ES-I3 (cell line): ENCODE data around the gene RAB4B.
"Not testable (repeated sequence)": the region's sequence is repeated elsewhere in the genome, so short reads cannot be mapped to it uniquely, and the experiment has no call there.

Experiments used
- H3K36me3 ChIP-seq: 2 replicates; pipeline ENCODE4 v1.6.1; 2013; ENCODE audit warnings: mild to moderate bottlenecking, low read length, control low read depth, moderate library complexity; ENCODE audit not compliant: insufficient read depth
- H3K4me1 ChIP-seq: 2 replicates; pipeline ENCODE4 v1.6.1; 2013; ENCODE audit warnings: mild to moderate bottlenecking, control low read depth, low read length; ENCODE audit not compliant: insufficient read depth
- H3K9ac ChIP-seq: 2 replicates; pipeline ENCODE4 v1.6.1; 2013; ENCODE audit warnings: low read depth, mild to moderate bottlenecking, low read length, moderate library complexity
- H3K9me3 ChIP-seq: 2 replicates; pipeline ENCODE4 v1.6.1; 2013; ENCODE audit warnings: mild to moderate bottlenecking, low read length, moderate library complexity; ENCODE audit not compliant: control insufficient read depth, insufficient read depth

RAB4B gene

DNA sequence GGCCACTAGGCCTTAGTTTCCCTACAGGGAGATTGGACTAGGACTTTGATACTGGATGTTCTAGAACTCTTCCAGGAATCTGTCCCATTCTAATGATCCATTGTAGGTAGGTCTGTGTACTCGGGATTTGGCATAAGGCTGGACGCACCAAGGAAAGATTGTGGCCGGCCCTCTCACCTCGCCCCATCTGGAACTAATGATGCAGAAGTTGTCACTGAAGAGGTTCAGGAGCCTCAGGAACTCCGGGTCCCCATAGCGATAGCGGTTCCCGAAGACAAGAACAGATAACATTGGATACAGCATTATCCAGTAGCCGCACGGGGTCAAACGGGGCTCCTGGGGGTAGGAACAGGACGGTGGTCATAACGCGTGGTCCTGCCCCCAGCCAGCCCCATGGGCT lies 32.1 kb downstream of the RAB4B start:
- Histone ChIP-seq H3K4me1 (peaks cover 32% of the 10 kb centered on the region), H3K9ac (peak overlapping the region; percentile 63; the same call in 1 of the 2 replicates)

GRCh38 chr19:40810649-40811408 lies 32.8 kb downstream of the RAB4B start:
- H3K9me3 ChIP-seq, H3K36me3 ChIP-seq: not testable (repeated sequence)
- peaks cover 28% of the 10 kb centered on the region for H3K4me1 ChIP-seq
- H3K9ac ChIP-seq, result peak overlapping the region; percentile 63

More for the DNA sequence above, 32.1 kb downstream of the RAB4B start:
- no peaks in the 10 kb centered on the region for H3K9me3 ChIP-seq
- no peaks in the 10 kb centered on the region for H3K36me3 ChIP-seq

DNA sequence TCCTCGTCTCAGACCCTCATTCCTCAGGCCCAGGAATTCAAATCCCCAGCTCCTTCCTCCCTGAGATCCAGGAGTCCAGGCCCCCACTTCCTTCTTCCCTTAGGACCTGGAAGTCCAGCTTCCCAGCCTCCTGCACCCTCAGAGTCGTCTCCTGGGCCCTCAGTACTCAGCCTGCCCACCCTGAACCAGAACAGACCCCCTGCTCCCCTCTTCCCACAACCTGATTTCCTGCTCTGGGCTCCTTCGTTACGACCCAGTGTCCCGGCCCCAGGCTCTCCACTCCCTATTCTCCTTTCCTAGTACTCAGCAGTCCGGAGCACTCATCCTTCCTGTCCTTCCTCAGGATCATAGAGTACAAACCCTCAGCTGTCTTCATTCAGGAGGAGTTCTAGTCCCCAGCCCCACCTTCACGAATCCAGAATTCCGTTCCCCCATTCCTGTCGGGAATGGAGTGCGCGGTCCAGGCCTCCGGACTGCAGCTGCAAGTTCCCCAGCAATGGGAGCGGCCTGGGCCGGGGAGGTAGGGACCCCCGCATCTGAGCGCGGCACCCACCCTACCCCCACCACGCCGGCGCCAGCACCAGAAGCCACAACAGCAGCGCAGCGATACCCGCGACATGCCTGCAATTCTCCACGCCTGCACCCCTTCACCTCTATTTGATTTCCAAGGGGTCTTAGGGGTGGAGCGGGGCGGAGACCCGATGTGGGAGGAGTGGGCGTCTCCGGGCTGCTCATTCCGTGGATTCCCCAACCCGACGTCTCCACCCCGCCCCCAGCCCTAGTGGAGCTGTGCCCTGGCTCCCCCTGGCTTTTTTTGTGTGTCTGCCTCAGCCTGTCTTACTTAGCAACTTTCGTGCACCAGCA lies 33.7 kb downstream of the RAB4B start:
- Histone ChIP-seq H3K9ac (peak overlapping the region; percentile 63; the same call in 1 of the 2 replicates), H3K36me3 (no peaks in the 10 kb centered on the region), H3K9me3 (no peaks in the 10 kb centered on the region), H3K4me1 (peaks cover 26% of the 10 kb centered on the region)

DNA sequence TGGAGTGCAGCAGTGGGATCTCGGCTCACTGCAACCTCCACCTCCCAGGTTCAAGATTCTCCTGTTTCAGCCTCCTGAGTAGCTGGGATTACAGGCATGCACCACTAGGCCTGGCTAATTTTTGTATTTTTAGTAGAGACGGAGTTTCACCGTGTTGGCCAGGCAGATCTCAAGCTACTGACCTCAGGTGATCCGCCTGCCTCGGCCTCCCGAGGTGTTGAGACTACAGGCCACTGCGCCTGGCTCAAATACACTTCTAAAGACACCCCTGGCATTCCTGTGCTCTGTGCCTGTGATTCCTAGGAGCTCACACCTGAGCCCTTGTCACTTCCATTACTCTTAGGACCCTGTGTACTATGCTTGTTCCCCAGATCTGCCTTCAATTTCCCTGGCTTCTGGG lies 34.5 kb downstream of the RAB4B start:
- not testable (repeated sequence) for H3K9ac ChIP-seq, H3K36me3 ChIP-seq, H3K9me3 ChIP-seq
- H3K4me1 ChIP-seq, result peaks cover 20% of the 10 kb centered on the region

GRCh38 chr19:40813182-40813581 lies 35.1 kb downstream of the RAB4B start:
- peaks cover 20% of the 10 kb centered on the region for H3K4me1 ChIP-seq
- H3K9ac ChIP-seq, result no peak overlapping the region
- no peaks in the 10 kb centered on the region for H3K9me3 ChIP-seq
- H3K36me3 ChIP-seq, result no peaks in the 10 kb centered on the region

DNA sequence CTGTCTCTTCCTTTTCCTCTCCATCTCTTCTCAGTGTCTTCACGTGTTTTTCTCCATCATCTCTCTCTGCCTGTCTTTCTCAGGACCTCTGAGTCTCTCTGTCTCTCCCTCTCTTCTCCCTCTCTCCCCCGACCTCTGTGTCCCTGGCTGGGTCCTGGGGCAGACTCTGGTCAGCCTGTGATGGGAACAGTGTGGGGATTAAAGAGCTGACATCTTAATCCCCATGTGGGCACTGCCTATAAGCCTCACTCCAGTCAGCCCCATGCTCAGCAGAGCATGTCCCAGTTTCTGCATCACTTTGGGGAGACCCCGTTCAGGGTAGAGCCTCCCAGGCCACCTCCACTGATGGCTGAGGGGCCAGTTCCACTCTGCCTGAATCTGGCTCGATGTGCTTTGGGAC lies 37.2 kb downstream of the RAB4B start:
- H3K9ac ChIP-seq, result no peak overlapping the region
- H3K4me1 ChIP-seq, result peaks cover 16% of the 10 kb centered on the region
- H3K9me3 ChIP-seq, result no peaks in the 10 kb centered on the region
- H3K36me3 ChIP-seq, result no peaks in the 10 kb centered on the region

DNA sequence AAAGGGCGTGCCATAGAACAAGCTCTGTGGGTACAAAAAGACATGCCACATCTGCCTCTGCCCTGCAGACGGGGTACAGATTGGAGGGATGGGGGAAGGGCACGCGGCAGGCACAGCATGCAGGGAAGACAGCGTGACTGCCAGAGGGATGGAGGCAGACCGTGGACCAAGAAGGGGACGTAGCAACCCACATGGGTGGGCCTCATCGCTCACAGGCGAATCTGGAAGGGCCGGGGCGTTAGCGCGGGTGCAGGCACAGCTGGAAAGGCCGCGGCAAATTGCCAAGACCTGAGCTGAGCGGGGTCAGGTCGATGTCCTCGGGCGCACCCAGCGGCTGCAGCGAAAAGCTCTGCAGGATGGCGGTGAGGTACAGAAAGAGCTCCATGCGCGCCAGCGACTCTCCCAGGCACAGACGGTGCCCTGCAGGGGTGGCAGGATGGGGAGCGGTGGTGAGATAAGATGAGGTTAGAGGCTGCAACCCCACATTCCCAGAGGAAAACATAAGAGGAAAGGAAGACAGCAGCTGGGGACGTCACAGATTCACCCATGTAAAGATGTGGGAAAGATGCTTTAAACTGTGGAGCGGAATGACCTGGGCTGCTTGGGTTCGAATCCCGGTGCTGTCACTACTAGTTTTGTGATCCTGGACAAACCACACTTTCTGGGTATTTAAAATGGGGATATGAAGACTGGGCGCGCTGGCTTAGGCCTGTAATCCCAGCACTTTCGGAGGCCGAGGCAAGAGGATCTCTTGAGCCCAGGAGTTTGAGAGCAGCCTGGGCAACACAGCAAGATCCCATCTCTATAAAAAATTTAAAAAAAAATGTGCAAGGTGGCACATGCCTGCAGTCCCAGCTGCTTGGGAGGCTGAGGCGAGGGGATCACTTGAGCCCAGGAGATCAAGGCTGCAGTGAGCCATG lies 40.7 kb downstream of the RAB4B start:
- peak overlapping the region; percentile 17; the same call in 1 of the 2 replicates for H3K9ac ChIP-seq
- H3K9me3 ChIP-seq, H3K36me3 ChIP-seq, H3K4me1 ChIP-seq: not testable (repeated sequence)

GRCh38 chr19:40819479-40820234 lies 41.6 kb downstream of the RAB4B start:
- H3K9ac ChIP-seq, H3K36me3 ChIP-seq, H3K9me3 ChIP-seq, H3K4me1 ChIP-seq: not testable (repeated sequence)

- H3K4me1 ChIP-seq, result no peaks in the 10 kb centered on the region
- H3K36me3 ChIP-seq, result no peaks in the 10 kb centered on the region
Observed at GRCh38 chr19:40822161-40822560, 44.1 kb downstream of the RAB4B start.

DNA sequence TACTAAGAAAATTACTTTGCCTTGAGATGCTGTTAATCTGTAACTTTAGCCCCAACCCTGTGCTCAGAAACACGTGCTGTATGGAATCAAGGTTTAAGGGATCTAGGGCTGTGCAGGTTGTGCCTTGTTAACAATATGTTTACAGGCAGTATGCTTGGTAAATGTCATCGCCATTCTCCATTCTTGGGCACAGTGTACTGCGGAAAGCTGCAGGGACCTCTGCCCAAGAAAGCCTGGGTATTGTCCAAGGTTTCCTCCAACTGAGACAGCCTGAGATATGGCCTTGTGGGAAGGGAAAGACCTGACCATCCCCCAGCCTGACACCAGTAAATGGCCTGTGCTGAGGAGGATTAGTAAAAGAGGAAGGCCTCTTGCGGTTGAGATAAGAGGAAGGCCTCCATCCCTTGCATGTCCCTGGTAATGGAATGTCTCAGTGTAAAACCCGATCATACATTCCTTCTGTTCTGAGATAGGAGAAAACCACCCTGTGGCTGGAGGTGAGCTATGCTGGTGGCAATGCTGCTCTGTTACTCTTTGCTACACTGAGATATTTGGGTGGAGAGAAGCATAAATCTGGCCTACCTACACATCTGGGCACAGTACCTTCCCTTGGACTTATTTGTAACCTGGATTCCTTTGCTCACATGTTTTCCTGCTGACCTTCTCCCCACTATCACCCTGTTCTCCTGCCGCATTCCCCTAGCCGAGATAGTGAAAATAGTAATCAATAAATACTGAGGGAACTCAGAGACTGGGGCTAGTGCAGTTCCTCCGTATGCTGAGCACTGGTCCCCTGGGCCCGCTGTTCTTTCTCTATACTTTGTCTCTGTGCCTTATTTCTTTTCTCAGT lies 44.9 kb downstream of the RAB4B start:
- H3K4me1 ChIP-seq, H3K9ac ChIP-seq: not testable (repeated sequence)

More at GRCh38 chr19:40822161-40822560, 44.1 kb downstream of the RAB4B start:
- H3K9me3 ChIP-seq, result no peaks in the 10 kb centered on the region
- H3K9ac ChIP-seq, result no peak overlapping the region

DNA sequence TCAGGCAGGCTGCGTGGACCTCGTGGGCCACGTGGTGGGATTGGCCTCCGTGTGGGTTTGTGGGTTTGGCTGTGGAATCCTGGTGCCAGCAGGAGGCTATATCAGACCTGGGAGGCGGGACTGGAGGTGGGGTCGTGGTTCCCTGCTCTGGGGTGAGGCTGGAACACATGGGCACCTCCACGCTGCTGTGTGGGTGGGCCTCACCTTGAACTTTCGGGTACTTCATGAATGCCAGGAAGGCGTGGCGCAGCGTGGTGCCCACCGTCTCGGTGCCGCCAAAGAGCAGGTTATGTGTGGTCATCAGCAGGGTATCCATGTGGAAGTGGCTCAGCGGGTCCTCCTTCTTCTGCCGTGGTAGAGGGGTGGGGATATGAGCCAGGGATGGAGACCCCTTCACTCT lies 46.9 kb downstream of the RAB4B start:
- not testable (repeated sequence) for H3K9ac ChIP-seq, H3K4me1 ChIP-seq, H3K36me3 ChIP-seq, H3K9me3 ChIP-seq

More for the DNA sequence above, 44.9 kb downstream of the RAB4B start:
- not testable (repeated sequence) for H3K36me3 ChIP-seq, H3K9me3 ChIP-seq

DNA sequence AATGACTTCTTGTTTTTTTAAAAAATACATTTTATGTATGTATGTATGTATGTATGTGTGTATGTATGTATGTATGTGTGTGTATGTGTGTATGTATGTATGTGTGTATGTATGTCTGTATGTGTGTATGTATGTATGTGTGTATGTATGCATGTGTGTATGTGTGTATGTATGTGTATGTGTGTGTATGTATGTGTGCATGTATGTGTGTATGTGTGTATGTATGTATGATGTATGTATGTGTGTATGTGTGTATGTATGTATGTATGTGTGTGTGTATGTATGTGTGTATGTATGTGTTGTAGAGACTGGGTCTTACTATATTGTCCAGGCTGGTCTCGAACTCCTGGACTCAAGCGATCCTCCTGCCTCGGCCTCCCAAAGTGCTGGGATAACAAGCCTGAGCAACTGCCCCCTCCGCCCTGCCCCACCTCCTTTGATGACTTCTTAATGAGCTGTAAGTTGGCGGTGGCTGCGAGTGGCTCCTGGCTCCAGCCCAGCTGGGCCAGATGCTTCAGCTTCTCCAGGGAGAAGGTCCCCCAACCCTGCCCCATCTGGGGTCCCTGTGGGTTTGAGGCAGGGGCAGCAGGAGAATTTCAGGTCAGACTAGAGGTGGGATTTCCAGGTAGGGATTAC lies 47.5 kb downstream of the RAB4B start:
- not testable (repeated sequence) for H3K9ac ChIP-seq

DNA sequence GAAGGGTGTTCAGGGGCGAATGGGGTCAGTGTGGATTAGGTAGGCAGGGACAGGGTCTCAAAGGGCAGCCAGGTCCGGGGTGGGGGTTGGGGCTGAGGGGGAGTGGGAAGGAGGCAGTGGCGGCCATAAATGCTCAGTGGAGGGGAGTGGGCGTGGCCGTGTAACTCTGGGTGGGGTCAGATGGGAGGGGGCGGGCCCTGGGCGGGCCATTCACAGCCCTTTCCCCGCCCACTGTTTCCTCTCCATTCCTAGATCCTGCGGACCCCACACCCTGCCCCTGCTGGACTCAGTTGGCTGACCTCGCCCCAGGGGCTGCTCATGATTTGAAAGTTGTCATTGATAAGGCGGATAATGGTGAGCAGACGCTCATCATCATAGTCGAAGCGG lies 48.3 kb downstream of the RAB4B start:
- H3K36me3 ChIP-seq, H3K9ac ChIP-seq, H3K9me3 ChIP-seq, H3K4me1 ChIP-seq: not testable (repeated sequence)

More for the DNA sequence above, 47.5 kb downstream of the RAB4B start:
- H3K4me1 ChIP-seq, H3K9me3 ChIP-seq, H3K36me3 ChIP-seq: not testable (repeated sequence)
